ENCODE measurements around the gene PARP6.
"Not testable (repeated sequence)": the region's sequence is repeated elsewhere in the genome, so short reads cannot be mapped to it uniquely, and the experiment has no call there.

PARP6 gene

GRCh38 chr15:72278737-72279136 is 6.4 kb upstream of the PARP6 start:
- no peak for DNase-seq

DNA sequence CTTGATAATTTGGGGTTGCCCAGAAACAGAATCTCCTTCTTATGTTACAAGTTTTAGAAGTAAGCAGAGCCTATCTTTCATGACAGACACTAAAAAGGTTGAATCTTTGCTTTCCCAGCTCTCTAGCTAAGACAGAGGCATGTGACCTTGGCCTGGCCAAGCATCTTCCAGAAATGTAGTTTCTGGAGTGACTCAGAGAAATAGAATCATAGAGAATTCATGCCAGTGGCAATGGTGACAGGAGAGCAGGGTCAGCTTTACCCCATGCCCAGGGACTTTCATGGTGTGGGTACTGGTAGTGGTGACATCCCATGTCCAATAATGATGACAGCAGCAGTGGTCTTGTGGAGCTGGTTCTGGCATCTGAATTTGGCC is 4.0 kb upstream of the PARP6 start:
- DNase-seq, result no peak

DNA sequence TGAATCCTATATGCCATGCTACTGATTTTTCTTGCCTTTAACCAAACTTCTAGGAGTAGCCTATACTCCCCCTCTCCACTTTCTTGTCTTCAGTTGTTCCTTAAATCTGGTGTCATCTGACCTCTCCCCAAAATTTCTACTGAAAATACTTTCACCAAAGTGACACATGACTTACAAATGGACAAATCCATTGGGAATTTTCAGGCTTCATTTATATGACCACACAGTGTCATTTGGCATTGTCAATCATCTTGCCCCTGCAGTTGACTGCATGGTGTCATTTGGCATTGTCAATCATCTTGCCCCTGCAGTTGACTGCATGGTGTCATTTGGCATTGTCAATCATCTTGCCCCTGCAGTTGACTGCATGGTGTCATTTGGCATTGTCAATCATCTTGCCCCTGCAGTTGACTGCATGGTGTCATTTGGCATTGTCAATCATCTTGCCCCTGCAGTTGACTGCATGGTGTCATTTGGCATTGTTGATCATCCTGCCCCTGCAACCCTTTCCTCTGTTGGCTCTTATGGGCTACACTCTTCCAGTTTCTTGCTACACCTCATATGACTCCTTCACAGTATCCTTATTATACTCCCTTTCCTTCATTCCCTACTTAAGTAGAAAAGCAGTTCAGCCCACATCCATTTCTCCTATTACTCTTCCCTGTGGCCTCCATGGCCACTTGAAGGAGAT is 3.4 kb upstream of the PARP6 start:
- not testable (repeated sequence) for DNase-seq

DNA sequence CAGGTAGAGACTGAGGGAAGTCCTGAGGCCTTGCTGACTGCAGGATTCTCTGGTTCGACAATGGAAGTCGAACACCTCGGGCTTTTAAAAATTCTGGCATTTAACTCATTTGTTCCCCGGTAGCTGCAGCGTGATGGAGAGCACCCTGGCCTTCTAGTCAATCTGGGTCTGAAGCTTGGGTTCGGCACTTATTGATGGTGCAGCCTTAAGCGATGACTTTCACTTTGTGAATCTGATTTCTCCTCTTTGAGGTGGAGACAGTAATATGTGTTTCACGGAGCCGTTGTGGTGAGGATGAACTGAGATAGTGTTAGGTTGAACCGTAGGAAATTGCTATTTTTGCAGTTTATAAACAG is 621 bp upstream of the PARP6 start:
- DNase-seq, result no peak

- no peak for DNase-seq
These were observed 500 bp downstream of the PARP6 start for GRCh38 chr15:72271895-72272212.

DNA sequence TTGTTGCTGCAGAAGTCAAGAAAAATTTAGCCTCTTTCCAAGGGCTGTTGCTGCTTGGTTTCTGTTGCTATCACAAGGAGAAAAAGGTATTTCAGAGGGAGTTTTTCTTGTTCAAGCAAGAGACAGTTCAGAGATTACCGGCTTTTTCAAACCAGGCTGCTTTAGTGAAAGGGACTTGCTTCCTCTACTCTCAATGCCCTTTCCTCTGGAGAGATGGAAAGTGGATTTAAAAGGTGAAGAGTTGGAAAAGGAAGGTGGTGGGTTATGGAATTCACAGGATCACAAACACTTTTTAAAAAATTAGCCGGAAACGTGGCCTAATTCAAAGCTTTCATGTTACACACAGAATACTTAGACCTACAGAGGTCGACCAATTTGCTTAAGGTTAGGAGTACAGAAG is 1.1 kb downstream of the PARP6 start:
- DNase-seq, result no peak

GRCh38 chr15:72269739-72270138 is 2.6 kb downstream of the PARP6 start:
- DNase-seq, result no peak

DNA sequence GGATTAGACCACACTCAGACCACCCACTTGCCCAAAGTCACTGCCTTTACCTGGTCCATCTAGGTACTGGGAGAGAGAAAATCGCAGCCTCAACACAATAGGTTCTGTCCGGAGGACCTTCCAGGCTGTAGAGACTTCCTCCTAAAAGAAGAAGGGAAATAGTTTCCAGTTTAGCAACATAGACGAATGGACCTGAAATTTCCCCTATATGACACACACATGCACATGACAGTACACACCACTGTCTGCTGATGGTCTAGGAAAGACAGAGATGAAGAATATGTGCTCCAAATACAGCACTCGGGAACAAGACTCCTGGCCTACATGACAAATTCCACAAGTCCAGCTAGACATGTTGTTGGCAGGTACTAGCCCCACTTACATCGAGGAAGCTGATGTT is 7.3 kb downstream of the PARP6 start:
- no peak for DNase-seq

- DNase-seq, result no peak
These were observed 19.6 kb downstream of the PARP6 start for GRCh38 chr15:72252663-72253299.

DNA sequence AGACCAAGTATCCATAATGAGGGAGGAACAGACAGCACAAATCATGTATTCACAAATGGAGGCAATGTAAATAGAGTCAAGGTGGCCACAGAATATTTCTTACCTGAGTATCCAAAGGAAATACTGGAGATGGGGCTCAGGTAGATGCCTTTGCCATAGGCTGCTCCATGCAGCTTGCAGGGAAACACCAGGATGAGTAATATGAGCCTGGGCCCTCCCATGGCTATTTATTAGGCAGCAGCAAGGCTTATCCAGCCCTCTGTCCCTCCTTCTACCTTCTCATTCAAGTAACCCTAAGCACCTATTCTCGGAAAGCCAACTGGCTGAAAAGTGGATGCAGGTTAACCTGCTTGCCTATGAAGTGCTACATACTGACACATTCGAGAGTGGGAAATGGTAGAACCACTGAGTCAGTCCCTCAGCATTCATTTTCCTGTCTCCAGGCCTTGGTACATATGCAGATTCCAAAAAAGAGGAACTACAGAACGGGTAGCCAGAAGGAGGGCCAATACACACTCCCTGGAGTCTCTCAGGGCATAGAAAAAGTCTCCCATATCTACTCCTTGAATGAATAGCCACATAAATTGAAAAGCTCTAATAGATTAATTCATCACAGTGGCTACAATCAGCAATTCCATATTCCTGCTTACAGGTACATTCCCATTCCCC is 23.1 kb downstream of the PARP6 start:
- DNase-seq, result no peak

DNA sequence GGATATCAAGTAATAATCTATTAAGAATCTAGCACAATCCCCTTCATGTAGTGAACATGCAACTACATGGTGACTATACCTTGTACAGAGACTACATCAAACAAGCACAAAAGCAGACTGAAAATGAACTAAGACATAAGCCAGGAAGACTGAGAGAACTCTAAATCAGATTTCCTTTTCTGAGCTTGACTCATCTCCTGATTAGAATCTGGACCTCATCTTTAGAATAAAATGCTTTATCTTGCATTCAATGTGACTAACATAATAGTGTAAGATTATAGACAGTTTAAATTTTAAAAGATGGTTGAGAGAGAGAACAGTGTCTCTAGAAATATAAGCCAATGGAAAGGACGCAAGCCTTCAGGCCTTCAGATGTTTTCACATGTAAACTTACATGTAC is 23.8 kb downstream of the PARP6 start:
- DNase-seq, result no peak

GRCh38 chr15:72242775-72243370 is 29.5 kb downstream of the PARP6 start:
- DNase-seq, result no peak

DNA sequence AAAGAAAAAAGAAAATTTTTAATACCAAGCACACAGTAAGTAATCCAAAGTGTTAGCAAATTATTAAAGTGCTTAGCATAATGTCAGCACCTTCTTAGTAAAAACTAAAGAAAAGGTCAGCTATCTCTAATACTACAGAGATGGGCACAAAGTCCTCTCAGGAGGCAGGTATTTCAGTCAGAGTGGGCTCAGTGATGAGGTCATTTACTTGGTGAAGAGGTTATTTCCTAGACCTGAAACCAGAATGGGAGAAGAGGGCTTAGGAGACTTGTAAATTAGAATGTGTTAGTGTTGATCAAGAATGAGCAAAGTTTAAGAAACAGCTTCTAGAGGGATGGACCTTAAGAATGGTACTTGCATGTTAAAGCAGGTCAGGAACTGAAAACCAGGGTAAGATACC is 32.7 kb downstream of the PARP6 start:
- no peak for DNase-seq

GRCh38 chr15:72238586-72238985 is 33.8 kb downstream of the PARP6 start:
- no peak for DNase-seq

GRCh38 chr15:72237853-72238224 is 34.5 kb downstream of the PARP6 start:
- DNase-seq, result no peak

GRCh38 chr15:72237029-72237852 is 35.1 kb downstream of the PARP6 start:
- no peak for DNase-seq

DNA sequence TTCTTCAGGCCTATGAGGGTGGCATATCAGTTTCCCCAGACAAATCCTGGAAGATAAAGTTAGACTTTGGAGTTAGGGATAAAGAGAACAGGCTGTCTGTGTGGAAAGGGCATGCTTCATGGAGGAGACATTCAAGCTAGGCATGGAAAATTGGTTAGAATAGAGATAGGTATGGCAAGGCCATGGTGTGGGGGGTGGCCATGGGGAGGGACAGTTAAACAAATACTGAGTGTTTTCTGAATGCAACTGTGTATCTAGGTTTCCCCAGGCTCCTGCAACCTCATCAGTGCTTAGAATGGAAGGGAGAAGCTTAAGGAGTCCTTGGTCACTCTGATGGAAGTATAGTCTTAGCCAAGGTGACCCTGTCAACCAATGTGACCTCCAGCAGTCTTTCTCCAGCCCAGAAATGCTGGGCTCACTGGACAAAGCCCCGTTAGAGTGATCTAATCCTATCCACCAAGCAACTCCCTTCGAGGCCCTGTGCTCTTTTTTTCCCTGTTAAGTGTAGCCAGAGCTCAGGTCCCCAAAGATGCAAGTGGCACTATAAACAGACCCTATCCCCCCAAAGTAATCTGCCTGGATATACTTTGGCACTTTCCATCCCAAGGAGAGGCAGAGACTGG is 35.9 kb downstream of the PARP6 start:
- no peak for DNase-seq

- no peak for DNase-seq
These were observed 37.1 kb downstream of the PARP6 start for GRCh38 chr15:72235298-72235697.

DNA sequence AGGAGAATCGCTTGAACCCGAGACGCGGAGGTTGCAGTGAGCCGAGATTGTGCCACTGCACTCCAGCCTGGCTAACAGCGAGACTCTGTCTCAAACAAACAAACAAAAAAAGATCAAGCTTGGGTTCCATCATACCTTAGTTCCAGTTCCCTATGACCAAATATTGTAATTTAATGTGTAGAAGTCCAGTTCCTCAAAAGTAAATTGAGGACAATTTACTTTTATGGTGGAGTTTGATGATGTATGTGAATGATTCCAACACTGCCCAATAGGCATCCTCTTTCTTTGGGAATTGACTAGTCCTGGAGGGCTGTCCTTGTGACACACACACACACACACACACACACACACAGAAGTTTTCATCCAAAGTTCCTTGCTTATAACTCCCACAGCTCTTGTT is 38.6 kb downstream of the PARP6 start:
- no peak for DNase-seq

GRCh38 chr15:72231833-72232478 is 40.4 kb downstream of the PARP6 start:
- no peak for DNase-seq

GRCh38 chr15:72231066-72231832 is 41.1 kb downstream of the PARP6 start, which contains the start of gene PKM:
TSS of gene PKM (minus strand) at chr15:72231190. CDS start at chr15:72219097, 12,093 bp downstream.
- peak; percentile 96 for DNase-seq
